GM19455 (cell line): ENCODE data around the gene PNLIP.
A peak's percentile ranks its signal among the peaks of the same experiment; 100 is the strongest.

Experiments
- ATAC-seq: cut with Tn5 transposase; IDR thresholded peaks from one replicate; pipeline ENCODE4 v1.9.1; 2021; ENCODE audit not compliant: unreplicated experiment

PNLIP gene

GRCh38 chr10:116545756-116546155 is at the start of gene PNLIP:
PNLIP (plus strand) TSS chr10:116545931; CDS start chr10:116546093, 162 bp downstream.
- ATAC-seq, result no peak

GRCh38 chr10:116504786-116505185 is 40.9 kb upstream of the PNLIP start:
- no peak for ATAC-seq

DNA sequence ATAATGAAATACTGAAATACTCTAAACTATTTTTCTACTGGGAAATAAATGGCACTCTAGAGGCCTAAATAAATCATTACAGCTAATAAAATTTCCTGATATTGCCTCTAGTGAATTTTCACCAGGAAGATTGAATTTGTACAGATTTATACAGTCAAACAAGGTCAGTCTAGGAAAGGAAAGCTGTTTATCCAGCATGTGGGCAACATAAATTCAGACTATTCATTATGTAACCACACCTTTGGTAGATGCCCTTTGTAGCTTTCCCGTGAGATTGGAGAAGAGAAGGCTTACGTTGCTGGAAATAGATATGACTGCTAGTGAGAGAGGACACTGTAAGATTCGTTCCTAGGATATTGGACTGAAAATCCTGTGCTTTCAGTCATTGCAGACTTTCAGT is 35.2 kb upstream of the PNLIP start:
- ATAC-seq, result no peak

GRCh38 chr10:116511365-116511764 is 34.4 kb upstream of the PNLIP start:
- no peak for ATAC-seq

GRCh38 chr10:116521424-116522290 is 24.1 kb upstream of the PNLIP start:
- peak; percentile 76 for ATAC-seq

- ATAC-seq, result no peak
Observed at GRCh38 chr10:116522803-116523381, 22.8 kb upstream of the PNLIP start.

DNA sequence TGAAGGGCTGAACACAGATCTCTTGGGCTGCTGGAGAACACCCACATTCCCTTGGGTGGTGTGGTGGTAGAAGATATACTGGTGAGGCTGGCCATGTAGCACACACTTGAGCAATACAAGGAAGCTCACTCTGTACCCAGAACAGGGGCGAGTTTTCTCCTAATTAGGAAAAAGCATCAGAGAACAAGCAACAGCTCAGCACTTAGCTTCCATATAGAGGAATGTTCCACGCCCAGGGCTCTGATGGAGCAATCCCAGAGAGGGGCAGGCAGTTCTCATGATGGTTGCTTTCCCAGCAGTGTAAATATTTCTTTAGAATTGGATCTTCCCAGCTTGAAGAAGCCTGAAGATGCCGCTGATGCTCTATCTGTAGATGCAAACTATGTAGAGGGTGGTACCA is 21.0 kb upstream of the PNLIP start:
- ATAC-seq, result no peak

GRCh38 chr10:116526219-116526618 is 19.5 kb upstream of the PNLIP start:
- no peak for ATAC-seq

DNA sequence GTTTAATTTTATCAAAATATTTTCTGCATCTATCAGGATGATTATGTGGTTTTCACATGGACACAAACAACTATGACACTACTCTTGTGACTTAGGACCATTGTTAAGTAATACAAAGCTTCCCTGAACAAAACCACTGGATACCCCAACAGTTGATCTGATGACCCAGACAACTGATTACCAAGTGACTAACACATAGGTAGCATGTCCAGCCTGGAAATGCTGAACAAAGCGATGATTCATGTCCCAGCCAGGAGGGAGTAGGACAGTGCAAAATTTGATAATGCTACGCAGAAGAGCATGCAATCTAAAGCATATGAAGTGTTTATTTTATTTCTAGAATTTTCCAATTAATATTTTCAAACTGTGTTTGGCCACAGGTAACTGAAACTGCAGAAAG is 8.9 kb upstream of the PNLIP start:
- ATAC-seq, result no peak

DNA sequence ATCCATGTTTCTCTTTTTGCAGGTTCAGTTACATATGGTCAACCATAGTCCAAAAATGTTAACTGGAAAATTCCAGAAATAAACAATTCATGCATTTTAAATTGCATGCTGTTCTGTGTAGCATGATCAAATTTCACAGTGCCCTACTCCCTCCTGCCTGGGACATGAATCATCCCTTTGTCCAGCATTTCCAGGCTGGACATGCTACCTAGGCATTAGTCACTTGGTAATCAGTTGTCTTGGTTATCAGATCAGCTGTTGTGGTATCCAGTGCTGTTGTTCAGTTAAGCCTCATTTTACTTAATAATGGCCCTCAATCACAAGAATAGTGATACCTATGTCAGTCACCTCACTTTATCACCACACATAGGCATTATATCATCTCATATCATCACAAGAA is 7.3 kb upstream of the PNLIP start:
- ATAC-seq, result no peak

GRCh38 chr10:116538992-116539391 is 6.7 kb upstream of the PNLIP start:
- no peak for ATAC-seq

DNA sequence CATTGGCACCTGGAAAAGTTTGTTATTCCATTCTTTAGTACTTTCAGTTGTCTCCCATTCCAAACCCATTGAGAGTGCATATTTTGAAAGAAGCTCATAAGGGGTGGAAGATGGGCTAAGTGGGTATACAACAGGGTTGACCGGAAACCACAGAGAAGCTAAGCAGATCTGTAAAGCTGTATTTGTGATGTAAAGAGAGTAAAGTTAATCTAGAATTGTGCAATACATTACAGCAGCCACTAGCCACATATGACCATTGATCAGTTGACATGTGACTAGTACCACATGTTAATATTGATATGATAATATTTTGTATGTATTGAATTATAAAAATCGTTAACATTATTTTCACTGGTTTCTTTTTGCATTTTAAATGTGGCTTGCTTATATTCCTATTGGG is 4.9 kb upstream of the PNLIP start:
- no peak for ATAC-seq

DNA sequence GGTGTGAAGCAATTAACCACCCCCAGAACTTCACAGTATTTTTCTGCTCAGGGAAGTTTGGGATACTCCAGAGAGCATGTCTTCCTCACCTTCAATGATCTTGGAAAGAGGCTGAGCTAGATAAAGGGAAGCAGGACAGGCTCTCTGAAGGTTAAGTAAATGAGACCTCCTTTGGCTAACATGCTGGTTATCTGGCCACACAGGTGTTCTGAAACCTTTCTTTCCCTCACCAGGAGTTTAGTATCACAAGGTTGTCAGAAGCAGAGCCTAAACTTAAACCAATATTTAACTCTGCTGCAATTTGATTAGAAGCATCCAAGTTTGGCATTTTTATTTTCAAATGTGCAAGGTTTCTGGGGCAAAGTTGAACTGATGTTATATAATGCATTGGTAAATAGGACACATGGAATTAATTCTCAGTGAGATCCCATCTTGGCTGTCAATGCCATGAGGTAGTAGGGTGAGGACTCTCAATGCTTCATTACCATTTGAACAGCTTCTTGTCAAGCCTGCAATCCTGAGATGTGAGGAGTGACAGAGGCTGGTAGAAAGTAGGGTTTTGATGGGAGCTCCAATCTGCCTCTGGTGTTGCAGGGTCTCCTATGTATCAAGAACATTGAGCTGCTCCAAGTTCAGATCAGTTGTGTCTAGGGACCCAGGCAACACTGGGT is 3.6 kb upstream of the PNLIP start:
- no peak for ATAC-seq

DNA sequence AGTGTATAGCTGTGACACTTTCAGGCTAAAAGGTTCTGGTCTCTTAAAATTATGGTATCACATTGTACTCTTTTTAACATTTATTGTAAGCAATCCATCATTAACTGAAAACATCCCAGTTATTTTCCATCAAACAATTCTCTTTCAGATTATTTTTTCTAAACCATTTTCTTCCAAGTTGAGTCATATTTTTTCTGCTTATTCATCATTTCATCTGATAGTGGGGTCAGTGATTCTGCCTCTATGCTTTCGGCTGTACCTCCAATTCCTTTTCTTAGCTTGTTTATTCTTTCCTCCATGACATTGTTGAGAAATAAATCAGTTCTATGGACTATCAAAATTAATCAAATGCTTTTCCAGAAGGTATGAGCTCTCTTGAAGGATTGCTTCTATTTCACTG is 609 bp upstream of the PNLIP start:
- no peak for ATAC-seq

- no peak for ATAC-seq
Observed at GRCh38 chr10:116548301-116548700, 2.6 kb downstream of the PNLIP start.

- no peak for ATAC-seq
Observed at GRCh38 chr10:116553378-116553980, 7.7 kb downstream of the PNLIP start.

DNA sequence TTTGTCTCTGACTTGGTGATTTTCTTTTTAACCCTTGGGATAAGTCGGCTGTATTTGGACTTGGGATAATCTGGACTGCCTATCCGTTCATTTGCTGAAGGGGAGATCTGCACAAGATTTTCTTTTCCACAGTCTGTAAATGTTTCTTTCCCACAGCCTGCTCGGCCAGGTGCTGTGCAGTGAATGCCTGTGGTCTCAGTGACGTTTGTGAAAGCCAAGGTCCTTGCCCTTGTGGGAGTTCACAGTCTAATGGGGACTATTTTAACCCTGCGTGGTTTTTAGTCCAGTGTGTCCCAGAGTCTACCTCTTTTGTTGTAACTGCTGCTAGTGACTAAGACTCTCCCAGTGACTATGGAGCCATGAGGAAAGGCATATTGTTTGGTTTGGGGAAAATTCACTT is 8.9 kb downstream of the PNLIP start:
- ATAC-seq, result no peak

DNA sequence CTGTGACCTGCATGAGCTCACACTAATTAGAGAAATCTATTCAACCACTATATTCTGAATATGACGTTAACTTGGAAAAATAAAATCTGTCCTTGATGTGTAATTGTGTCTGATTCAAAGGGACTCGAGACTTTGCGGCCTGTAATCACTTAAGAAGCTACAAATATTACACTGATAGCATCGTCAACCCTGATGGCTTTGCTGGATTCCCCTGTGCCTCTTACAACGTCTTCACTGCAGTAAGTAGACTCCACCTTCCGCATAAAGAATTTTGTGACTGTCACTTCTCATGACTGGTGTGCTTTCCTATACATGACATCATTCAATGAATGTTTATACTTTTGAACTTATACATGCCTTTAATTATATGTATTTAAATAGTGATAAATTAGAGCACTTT is 10.1 kb downstream of the PNLIP start:
- no peak for ATAC-seq

GRCh38 chr10:116557305-116557880 is 11.7 kb downstream of the PNLIP start:
- ATAC-seq, result no peak

DNA sequence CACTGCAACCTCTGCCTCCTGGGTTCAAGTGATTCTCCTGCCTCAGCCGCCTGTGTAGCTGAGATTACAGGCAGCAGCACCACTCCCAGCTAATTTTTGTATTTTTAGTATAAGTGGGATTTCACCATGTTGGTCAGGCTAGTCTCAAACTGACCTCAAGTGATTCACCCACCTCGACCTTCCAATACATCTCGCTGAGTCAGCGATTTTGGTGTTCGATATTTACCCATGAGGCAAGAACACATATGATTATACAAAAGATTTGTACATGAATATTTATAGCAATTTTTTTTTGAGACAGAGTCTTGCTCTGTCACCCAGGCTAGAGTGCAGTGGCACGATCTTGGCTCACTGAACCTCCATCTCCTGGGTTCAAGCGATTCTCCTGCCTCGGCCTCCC is 19.8 kb downstream of the PNLIP start:
- no peak for ATAC-seq

DNA sequence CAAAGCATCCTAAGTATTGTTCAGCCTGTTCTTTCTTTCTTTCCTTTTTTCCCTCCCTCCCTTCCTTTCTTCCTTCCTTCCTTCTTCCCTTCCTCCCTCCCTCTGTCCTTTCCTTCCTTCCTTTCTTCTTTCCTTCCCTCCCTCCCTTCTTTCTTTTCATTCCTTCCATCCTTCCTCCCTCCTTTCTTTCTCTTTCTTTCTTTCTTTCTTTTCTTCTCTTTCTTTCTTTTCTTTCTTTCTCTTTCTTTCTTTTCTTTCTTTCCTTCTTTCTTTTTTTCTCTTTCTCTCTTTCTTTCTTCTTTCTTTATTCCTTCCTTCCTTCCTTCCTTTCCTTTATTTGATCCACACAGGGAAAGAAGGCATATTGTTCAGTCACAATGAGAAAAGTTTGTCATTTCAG is 21.2 kb downstream of the PNLIP start:
- no peak for ATAC-seq
